Measurements from ENCODE around the gene HADH. TPM values are rescaled to one million over a fixed set of nuclear protein-coding genes. Genes with fewer than 3 reads are reported as not detected.

The HADH gene
- total RNA-seq, 2 experiments from 2014 or later, result 49.0 to 50.6 TPM

GRCh38 chr4:108078024-108078733 lies 88.5 kb downstream of the HADH start:
- Mint-ChIP-seq H3K27me3 (no peaks in the 10 kb centered on the region), H3K9me3 (no peaks in the 10 kb centered on the region), H3K4me1 (ENCODE audit: low read depth) (peaks cover 63% of the 10 kb centered on the region), H3K4me3 (no peak overlapping the region), H3K27ac (peak overlapping the region; percentile 92), H3K36me3 (peaks cover 53% of the 10 kb centered on the region)
- DNase-seq, result peak; percentile 17
- POLR2A ChIA-PET, result interaction anchor here (0.6 to 1.0 kb wide), 3 partner anchors 15 to 455 kb away, joined by 3 to 7 read pairs (median 3); no protein-coding TSS in a partner anchor
- CTCF ChIA-PET, result no interaction called here
- intact Hi-C loops (cut with micrococcal nuclease), result loop anchor here (1.0 kb wide), 2 partner anchors 8 to 47 kb away; no protein-coding TSS in a partner anchor

GRCh38 chr4:108080747-108081146 lies 91.1 kb downstream of the HADH start:
- intact Hi-C loops (cut with micrococcal nuclease), result loop anchor here (1.0 kb wide), 1 partner anchor 28 kb away; no protein-coding TSS in a partner anchor
- Mint-ChIP-seq H3K9me3 (no peaks in the 10 kb centered on the region), H3K27ac (peak overlapping the region; percentile 83), H3K36me3 (peaks cover 45% of the 10 kb centered on the region), H3K4me1 (ENCODE audit: low read depth) (peaks cover 55% of the 10 kb centered on the region), H3K27me3 (no peaks in the 10 kb centered on the region), H3K4me3 (peak overlapping the region; percentile 59)
- ChIA-PET CTCF (interaction anchor here (0.9 to 1.2 kb wide), 5 partner anchors 13 to 51 kb away, joined by 3 read pairs; no protein-coding TSS in a partner anchor), POLR2A (no interaction called here)
- DNase-seq, result peak; percentile 58

- ChIA-PET CTCF (interaction anchor here (1.1 to 1.2 kb wide), 2 partner anchors 13 to 51 kb away, joined by 3 read pairs; no protein-coding TSS in a partner anchor), POLR2A (no interaction called here)
- DNase-seq, result peak; percentile 44
- Mint-ChIP-seq H3K36me3 (peaks cover 43% of the 10 kb centered on the region), H3K27me3 (no peaks in the 10 kb centered on the region), H3K9me3 (no peaks in the 10 kb centered on the region), H3K4me3 (peak overlapping the region; percentile 59), H3K4me1 (ENCODE audit: low read depth) (peaks cover 54% of the 10 kb centered on the region), H3K27ac (peak overlapping the region; percentile 83)
- intact Hi-C loops (cut with micrococcal nuclease), result loop anchor here (1.0 kb wide), 1 partner anchor 27 kb away; no protein-coding TSS in a partner anchor
These were observed 91.6 kb downstream of the HADH start for GRCh38 chr4:108081256-108081655.

Other genes with a start within 250 kb of the HADH start
- under 1 TPM; 0.36 to 0.76 TPM for gene SGMS2, start 165.0 kb upstream of the HADH start, total RNA-seq
- 1 to 10 TPM; 1.2 to 1.5 TPM for gene CYP2U1, start 58.3 kb upstream of the HADH start, total RNA-seq
- gene LEF1, start 179.0 kb downstream of the HADH start, total RNA-seq, result 100 to 1,000 TPM; 111 to 122 TPM

Data from activated CD4-positive, alpha-beta memory T cell treated with anti-CD3 and anti-CD28 coated beads for 36 hours (primary cell).